ENCODE measurements around the gene PIM3. TPM values are rescaled to one million over a fixed set of nuclear protein-coding genes. Genes with fewer than 3 reads are reported as not detected.
"Not testable (repeated sequence)": the region's sequence is repeated elsewhere in the genome, so short reads cannot be mapped to it uniquely, and the experiment has no call there.

PIM3 gene
- total RNA-seq, 1 experiment from 2014 or later = 183 TPM

DNA sequence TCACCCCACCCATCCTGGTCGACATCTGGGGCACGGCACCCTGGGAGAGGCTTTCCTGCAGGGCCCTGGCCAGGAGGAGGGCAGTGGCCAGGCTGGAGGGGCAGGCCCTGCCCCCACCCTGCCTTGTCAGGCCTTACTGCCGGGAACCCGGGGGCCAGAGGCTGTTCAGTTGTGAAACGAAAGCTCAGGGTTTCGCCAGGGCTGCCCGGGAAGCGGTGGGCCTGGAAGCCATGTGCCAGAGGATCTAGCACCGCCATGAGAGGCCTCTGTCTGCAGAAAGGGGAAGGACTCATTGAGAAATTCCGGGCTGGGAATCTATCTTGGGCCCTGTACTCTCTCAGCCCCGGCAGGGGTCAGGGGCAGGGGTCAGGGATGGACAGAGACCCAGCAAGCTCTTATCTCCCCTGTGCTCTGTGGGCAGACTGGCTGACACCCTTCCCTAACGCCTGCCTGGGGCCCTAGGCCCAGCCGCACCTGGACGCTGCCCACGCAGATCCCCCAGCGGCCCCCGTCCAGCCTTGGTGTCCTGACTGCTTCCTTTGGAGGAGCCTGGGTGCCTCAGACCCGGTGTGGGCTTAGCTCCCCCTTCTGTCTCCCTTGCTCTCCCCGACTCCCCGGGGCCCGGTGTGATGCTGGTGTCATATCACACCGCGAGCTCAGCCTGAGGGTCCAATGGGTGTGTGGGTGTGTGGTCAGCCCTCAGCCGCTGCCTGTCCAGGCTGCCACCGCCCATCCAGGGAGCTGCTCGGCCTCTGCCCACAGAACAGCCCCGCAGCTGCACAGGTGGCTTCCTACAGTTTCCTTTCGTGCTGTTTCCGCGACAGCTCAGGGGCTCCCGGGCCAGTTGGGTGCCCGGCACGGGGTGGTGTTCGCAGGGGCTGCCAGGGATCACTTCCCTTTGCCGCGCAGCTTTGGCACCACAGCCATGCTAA, 6.5 kb downstream of the PIM3 start:
- DNase-seq (ENCODE audit: low spot score) = no peak

DNA sequence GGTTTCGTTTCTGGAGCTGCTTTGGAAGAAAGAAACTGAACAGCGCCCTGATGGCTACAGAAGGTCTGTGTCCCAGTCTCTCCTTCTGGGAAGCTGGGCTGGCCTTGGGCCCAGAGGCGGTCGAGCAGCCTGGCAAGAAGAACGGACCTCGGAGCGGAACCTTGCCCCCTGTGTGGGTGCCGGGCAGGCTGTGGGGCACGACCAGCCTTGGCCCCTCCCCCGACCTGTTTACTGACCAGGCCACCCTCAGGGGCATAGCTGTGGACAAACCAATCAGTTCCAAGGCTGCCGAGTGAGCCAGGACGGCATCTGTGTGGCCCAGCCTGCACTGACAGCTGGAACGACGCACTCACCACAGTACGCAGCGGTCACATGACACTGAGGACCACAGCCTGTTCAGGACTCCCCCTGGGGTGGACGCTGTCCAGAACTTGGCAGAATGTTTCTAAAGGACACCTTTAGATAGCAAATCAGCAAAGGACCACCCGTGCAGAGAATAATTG, 7.2 kb downstream of the PIM3 start:
- DNase-seq (ENCODE audit: low spot score) = no peak

- no peak for DNase-seq (ENCODE audit: low spot score)
Observed at GRCh38 chr22:49968313-49968830, 7.8 kb downstream of the PIM3 start.

DNA sequence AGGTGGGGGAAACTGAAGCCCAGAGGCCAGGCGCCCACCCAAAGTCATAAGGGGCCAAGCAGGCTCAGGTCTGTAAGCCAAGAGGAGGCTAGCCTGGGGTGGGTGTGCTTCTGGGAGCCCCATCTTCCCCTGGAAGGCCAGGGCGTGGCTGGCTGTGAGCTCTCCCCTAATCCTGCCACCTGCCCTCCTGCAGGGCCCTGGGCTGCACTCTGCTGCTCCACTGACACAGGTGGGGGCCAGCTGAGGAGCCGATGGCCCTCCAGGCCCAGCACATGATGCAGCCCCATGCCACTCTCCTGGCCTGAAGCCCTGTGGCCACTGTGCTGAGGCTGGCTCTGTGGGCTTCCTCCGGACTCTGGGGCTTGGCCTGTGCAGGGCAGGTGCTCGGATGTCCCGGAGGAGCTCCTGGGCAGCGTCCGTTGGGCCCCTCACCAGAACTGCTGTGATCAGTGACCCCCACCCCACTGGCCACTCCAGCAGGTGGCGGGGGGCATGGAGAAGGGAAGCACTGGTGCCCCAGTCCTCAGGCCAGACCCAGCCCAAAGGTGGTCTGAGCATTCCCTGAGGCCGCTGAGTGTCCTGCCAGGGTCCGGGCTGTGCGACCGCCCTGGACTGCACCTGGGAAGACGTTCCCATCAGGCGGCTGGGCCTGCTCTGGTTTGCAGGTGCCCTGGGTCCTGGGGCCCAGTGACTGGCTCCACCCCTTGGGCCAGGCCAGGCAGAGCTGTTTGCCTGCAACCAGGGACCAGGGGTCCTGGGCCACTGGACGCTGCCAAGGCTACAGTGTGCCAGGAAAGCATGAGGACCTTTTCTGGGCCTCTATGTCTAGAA, 8.5 kb downstream of the PIM3 start:
- DNase-seq (ENCODE audit: low spot score) = no peak

DNA sequence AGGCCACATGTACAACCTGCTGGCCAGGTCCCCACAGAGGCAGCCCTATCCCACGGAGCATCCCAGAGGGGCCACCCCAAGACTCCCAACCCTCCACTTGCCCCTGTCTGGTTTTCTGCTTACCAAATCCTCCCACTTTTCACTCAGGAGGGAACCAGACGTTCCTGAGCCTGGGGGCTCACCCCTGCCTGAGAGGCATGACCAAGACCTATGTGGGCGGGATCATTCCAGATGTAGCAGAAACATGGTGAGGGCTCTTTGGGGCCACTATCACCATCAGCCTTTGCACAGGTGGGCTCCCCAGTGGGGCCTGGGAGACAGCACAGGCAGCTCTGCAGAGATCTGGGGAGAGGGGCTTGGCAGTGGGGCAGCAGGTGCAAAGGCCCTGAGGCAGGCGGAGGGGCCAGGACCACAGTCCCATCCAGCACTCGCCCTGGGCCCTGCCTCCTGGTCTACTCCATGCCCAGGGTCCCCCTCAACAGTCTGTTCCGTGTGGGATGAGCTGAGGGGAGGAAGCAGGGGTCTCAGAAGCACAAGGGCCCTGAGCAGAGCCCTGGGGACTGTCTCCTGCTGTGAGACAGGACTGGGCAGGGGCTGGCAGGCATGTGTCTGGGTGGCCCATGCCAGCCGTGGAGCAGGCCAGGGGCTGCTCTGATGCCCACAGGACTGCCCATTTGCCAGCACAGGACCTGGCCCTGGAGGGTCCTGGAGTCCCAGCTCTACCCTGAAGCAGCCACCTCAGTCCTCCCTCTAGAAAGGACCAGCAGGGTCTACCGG, 9.4 kb downstream of the PIM3 start:
- no peak for DNase-seq (ENCODE audit: low spot score)

DNA sequence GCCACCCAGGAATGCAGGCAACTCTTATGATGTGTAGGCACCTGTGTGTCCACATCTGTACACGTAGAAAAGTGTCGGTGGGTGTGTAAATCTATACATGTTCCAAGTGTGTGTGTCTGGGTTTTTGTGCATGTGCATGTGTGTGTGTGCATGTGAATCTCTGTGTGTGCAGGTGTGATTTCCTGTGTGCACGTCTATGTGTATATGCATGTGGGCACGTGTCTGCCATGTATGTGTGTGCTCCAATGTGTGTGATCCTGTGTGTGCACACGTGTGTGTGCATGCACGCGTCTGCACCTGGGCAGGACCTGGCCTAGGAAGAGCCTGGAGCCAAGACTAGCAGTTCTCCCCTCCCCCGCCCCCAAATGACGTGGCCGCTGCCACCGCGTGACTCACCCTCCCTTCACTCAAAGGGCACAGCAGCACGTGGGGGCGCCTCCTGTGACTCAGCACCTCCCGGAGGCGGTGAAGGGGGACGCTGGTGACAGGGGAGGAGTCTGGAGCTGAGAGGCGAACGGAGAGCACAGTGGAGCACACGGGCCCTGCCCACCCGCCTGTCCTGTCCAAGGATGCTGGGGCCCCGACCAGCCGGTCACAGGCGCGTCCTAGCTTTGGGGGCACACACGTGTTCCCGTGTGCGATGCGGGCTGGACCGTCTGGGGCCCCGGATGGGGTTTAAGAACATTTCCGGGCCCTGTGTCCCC, 10.1 kb downstream of the PIM3 start:
- peak; percentile 91 for DNase-seq (ENCODE audit: low spot score)

DNA sequence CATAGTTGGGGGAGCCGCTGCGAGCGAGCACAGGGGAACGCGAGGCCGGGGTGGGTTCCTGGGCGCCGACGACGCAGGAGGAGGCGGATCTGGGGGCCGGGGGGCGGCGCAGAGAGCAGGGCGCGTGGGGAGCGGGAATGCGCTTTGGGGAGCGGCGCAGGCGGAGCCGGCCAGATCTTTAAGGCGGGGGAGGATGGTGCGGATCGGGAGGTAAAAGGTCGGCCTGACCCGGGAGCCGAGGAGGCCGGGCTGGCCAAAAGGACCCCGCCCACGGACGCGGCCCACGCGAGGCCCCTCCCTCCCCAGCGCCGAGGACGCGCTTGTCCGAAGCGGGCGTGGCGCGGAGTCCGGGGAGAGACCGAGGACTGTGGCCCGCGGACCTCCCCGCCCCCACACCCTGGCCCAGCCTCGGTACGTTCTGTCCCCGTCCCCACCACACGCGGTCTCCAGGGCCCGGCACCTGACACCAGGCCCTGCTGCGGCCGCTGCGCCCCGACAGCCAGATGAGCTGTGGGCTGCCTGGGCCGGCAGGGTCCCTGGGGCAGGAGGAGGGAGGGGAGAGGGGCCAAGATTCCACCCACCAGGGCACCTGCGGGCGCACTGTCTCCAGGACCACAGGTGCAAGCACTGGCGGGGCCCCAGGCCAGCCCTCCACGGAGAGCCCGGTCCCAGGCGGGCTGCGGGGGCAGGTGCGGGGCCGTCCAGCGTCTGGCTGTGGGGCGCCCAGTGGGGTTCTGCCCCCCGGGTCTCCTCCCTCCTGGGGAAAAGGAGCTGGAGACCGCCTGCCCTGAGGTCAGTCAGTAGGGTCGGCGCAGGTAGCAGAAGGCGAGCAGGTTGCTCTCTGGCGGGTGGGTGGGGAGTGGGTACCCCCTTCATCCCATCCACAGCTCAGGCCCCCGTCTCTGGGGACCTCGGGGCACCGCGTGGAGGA, 10.9 kb downstream of the PIM3 start:
- peak; percentile 72 for DNase-seq (ENCODE audit: low spot score)

GRCh38 chr22:49972163-49973017, 11.8 kb downstream of the PIM3 start:
- no peak for DNase-seq (ENCODE audit: low spot score)

DNA sequence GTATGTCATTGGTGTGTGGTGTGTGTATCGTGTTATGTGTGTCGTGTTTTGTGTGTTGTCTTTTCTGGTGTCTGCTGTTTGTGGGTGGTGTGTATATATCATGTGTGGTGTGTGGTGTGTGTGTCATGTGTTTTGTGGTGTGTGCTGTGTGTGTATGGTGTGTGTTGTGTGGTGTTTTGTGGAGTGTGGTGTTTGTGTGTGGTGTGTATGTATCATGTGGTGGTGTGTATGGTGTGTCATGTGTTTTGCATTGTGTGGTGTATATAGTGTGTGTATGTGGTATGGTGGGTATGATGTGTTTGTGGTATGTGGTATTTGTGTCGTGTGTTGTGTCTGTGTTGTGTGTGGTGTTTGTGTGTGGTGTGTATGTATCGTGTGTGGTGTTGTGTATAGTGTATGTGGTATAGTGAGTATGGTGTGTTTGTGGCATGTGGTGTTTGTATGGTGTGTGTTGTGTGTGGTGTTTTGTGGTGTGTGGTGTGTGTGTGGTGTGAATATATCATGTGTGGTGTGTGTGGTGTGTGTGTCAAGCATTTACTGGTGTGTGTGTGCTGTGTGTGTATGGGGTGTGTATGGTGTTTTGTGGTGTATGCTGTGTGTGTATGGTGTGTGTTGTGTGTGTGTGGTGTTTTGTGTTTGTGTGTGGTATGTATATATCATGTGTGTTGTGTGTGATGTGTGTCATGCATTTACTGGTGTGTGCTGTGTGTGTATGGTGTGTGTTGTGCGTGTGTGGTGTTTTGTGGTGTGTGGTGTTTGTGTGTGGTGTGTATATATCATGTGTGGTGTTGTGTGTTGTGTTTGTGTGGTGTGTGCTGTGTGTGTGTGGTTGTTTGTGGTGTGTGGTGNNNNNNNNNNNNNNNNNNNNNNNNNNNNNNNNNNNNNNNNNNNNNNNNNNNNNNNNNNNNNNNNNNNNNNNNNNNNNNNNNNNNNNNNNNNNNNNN, 12.7 kb downstream of the PIM3 start:
- no peak for DNase-seq (ENCODE audit: low spot score)

- no peak for DNase-seq (ENCODE audit: low spot score)
Observed at GRCh38 chr22:49975543-49976389, 15.2 kb downstream of the PIM3 start.

- DNase-seq (ENCODE audit: low spot score) = no peak
Observed at GRCh38 chr22:49976439-49977175, 16.0 kb downstream of the PIM3 start.

GRCh38 chr22:49977578-49977977, 17.0 kb downstream of the PIM3 start:
- no peak for DNase-seq (ENCODE audit: low spot score)

- DNase-seq (ENCODE audit: low spot score) = peak; percentile 69
Observed at GRCh38 chr22:49979587-49980264, 19.2 kb downstream of the PIM3 start.

DNA sequence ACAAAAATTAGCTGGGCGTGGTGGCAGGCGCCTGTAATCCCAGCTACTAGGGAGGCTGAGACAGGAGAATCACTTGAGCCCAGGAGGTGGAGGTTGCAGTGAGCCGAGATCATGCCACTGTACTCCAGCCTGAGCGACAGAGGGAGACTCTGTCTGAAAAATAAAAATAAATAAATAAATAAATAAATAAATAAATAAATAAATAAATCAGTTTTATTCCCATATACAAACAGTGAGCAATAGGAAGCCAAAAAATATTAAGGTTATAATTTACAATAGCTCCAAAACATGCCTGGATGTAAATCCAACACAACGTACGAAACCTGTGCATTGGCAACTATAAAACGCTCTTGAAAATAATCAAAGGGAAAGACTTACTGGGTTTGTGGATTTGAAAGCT, 21.2 kb downstream of the PIM3 start:
- DNase-seq (ENCODE audit: low spot score) = not testable (repeated sequence)
